ENCODE measurements around the gene THY1.
A peak's percentile ranks its signal among the peaks of the same experiment; 100 is the strongest.
"Not testable (repeated sequence)": the region's sequence is repeated elsewhere in the genome, so short reads cannot be mapped to it uniquely, and the experiment has no call there.

THY1 gene

GRCh38 chr11:119455708-119456107 lies 32.7 kb upstream of the THY1 start:
- not testable (repeated sequence) for H3K4me1 ChIP-seq (ENCODE audit: control insufficient read depth, insufficient read depth, low read length); H3K9ac ChIP-seq (ENCODE audit: low read length in 2 of 2); H3K9me3 ChIP-seq (ENCODE audit: control insufficient read depth in 2 of 2, low read length in 2 of 2); H3K27me3 ChIP-seq (ENCODE audit: control insufficient read depth in 1 of 2, insufficient read depth in 2 of 2, low read length in 2 of 2); H3K4me3 ChIP-seq (ENCODE audit: low read length in 2 of 2); H3K36me3 ChIP-seq (ENCODE audit: control insufficient read depth in 2 of 2, insufficient read depth in 2 of 2, low read length in 2 of 2); H3K27ac ChIP-seq (ENCODE audit: low read length)

- H3K9ac ChIP-seq (ENCODE audit: low read length in 2 of 2); H3K27ac ChIP-seq (ENCODE audit: low read length); H3K36me3 ChIP-seq (ENCODE audit: control insufficient read depth in 2 of 2, insufficient read depth in 2 of 2, low read length in 2 of 2); H3K27me3 ChIP-seq (ENCODE audit: control insufficient read depth in 1 of 2, insufficient read depth in 2 of 2, low read length in 2 of 2); H3K4me3 ChIP-seq (ENCODE audit: low read length in 2 of 2); H3K4me1 ChIP-seq (ENCODE audit: control insufficient read depth, insufficient read depth, low read length); H3K9me3 ChIP-seq (ENCODE audit: control insufficient read depth in 2 of 2, low read length in 2 of 2): not testable (repeated sequence)
Observed at GRCh38 chr11:119455241-119455640, 32.3 kb upstream of the THY1 start.

- H3K9me3 ChIP-seq (ENCODE audit: control insufficient read depth in 2 of 2, low read length in 2 of 2), result no peaks in the 10 kb centered on the region
- H3K4me1 ChIP-seq (ENCODE audit: control insufficient read depth, insufficient read depth, low read length), result no peaks in the 10 kb centered on the region
- no peaks in the 10 kb centered on the region for H3K27me3 ChIP-seq (ENCODE audit: control insufficient read depth in 1 of 2, insufficient read depth in 2 of 2, low read length in 2 of 2)
- H3K36me3 ChIP-seq (ENCODE audit: control insufficient read depth in 2 of 2, insufficient read depth in 2 of 2, low read length in 2 of 2), result no peaks in the 10 kb centered on the region
- no peak overlapping the region for H3K4me3 ChIP-seq (ENCODE audit: low read length in 2 of 2)
- H3K9ac ChIP-seq (ENCODE audit: low read length in 2 of 2), result no peak overlapping the region
- no peak overlapping the region for H3K27ac ChIP-seq (ENCODE audit: low read length)
Observed at GRCh38 chr11:119453881-119454280, 30.9 kb upstream of the THY1 start.

- Histone ChIP-seq H3K9me3 (ENCODE audit: control insufficient read depth in 2 of 2, low read length in 2 of 2) (no peaks in the 10 kb centered on the region), H3K36me3 (ENCODE audit: control insufficient read depth in 2 of 2, insufficient read depth in 2 of 2, low read length in 2 of 2) (no peaks in the 10 kb centered on the region), H3K4me3 (ENCODE audit: low read length in 2 of 2) (no peak overlapping the region), H3K27ac (ENCODE audit: low read length) (no peak overlapping the region), H3K27me3 (ENCODE audit: control insufficient read depth in 1 of 2, insufficient read depth in 2 of 2, low read length in 2 of 2) (no peaks in the 10 kb centered on the region), H3K9ac (ENCODE audit: low read length in 2 of 2) (no peak overlapping the region), H3K4me1 (ENCODE audit: control insufficient read depth, insufficient read depth, low read length) (no peaks in the 10 kb centered on the region)
Observed at GRCh38 chr11:119450590-119451326, 27.8 kb upstream of the THY1 start.

- Histone ChIP-seq H3K27me3 (ENCODE audit: control insufficient read depth in 1 of 2, insufficient read depth in 2 of 2, low read length in 2 of 2) (no peaks in the 10 kb centered on the region), H3K9ac (ENCODE audit: low read length in 2 of 2) (no peak overlapping the region), H3K4me3 (ENCODE audit: low read length in 2 of 2) (no peak overlapping the region), H3K27ac (ENCODE audit: low read length) (no peak overlapping the region), H3K36me3 (ENCODE audit: control insufficient read depth in 2 of 2, insufficient read depth in 2 of 2, low read length in 2 of 2) (no peaks in the 10 kb centered on the region), H3K9me3 (ENCODE audit: control insufficient read depth in 2 of 2, low read length in 2 of 2) (no peaks in the 10 kb centered on the region), H3K4me1 (ENCODE audit: control insufficient read depth, insufficient read depth, low read length) (peaks cover 3% of the 10 kb centered on the region)
Observed at GRCh38 chr11:119449498-119449897, 26.5 kb upstream of the THY1 start.

- Histone ChIP-seq H3K9me3 (ENCODE audit: control insufficient read depth in 2 of 2, low read length in 2 of 2) (no peaks in the 10 kb centered on the region), H3K36me3 (ENCODE audit: control insufficient read depth in 2 of 2, insufficient read depth in 2 of 2, low read length in 2 of 2) (no peaks in the 10 kb centered on the region), H3K27ac (ENCODE audit: low read length) (no peak overlapping the region), H3K4me1 (ENCODE audit: control insufficient read depth, insufficient read depth, low read length) (peaks cover 3% of the 10 kb centered on the region), H3K27me3 (ENCODE audit: control insufficient read depth in 1 of 2, insufficient read depth in 2 of 2, low read length in 2 of 2) (no peaks in the 10 kb centered on the region), H3K4me3 (ENCODE audit: low read length in 2 of 2) (no peak overlapping the region), H3K9ac (ENCODE audit: low read length in 2 of 2) (no peak overlapping the region)
Observed at GRCh38 chr11:119448380-119448779, 25.4 kb upstream of the THY1 start.

- H3K9ac ChIP-seq (ENCODE audit: low read length in 2 of 2), result no peak overlapping the region
- H3K9me3 ChIP-seq (ENCODE audit: control insufficient read depth in 2 of 2, low read length in 2 of 2), result no peaks in the 10 kb centered on the region
- no peaks in the 10 kb centered on the region for H3K36me3 ChIP-seq (ENCODE audit: control insufficient read depth in 2 of 2, insufficient read depth in 2 of 2, low read length in 2 of 2)
- H3K27me3 ChIP-seq (ENCODE audit: control insufficient read depth in 1 of 2, insufficient read depth in 2 of 2, low read length in 2 of 2), result no peaks in the 10 kb centered on the region
- H3K27ac ChIP-seq (ENCODE audit: low read length), result no peak overlapping the region
- H3K4me1 ChIP-seq (ENCODE audit: control insufficient read depth, insufficient read depth, low read length), result peaks cover 3% of the 10 kb centered on the region
- no peak overlapping the region for H3K4me3 ChIP-seq (ENCODE audit: low read length in 2 of 2)
Observed at GRCh38 chr11:119447664-119448242, 24.8 kb upstream of the THY1 start.

GRCh38 chr11:119446871-119447663 lies 24.1 kb upstream of the THY1 start:
- no peaks in the 10 kb centered on the region for H3K36me3 ChIP-seq (ENCODE audit: control insufficient read depth in 2 of 2, insufficient read depth in 2 of 2, low read length in 2 of 2)
- H3K27ac ChIP-seq (ENCODE audit: low read length), result no peak overlapping the region
- H3K9me3 ChIP-seq (ENCODE audit: control insufficient read depth in 2 of 2, low read length in 2 of 2), result no peaks in the 10 kb centered on the region
- no peak overlapping the region for H3K4me3 ChIP-seq (ENCODE audit: low read length in 2 of 2)
- no peak overlapping the region for H3K9ac ChIP-seq (ENCODE audit: low read length in 2 of 2)
- peaks cover 3% of the 10 kb centered on the region for H3K4me1 ChIP-seq (ENCODE audit: control insufficient read depth, insufficient read depth, low read length)
- no peaks in the 10 kb centered on the region for H3K27me3 ChIP-seq (ENCODE audit: control insufficient read depth in 1 of 2, insufficient read depth in 2 of 2, low read length in 2 of 2)

- no peak overlapping the region for H3K27ac ChIP-seq (ENCODE audit: low read length)
- H3K4me1 ChIP-seq (ENCODE audit: control insufficient read depth, insufficient read depth, low read length), result peaks cover 3% of the 10 kb centered on the region
- H3K27me3 ChIP-seq (ENCODE audit: control insufficient read depth in 1 of 2, insufficient read depth in 2 of 2, low read length in 2 of 2), result no peaks in the 10 kb centered on the region
- no peak overlapping the region for H3K9ac ChIP-seq (ENCODE audit: low read length in 2 of 2)
- no peak overlapping the region for H3K4me3 ChIP-seq (ENCODE audit: low read length in 2 of 2)
- no peaks in the 10 kb centered on the region for H3K9me3 ChIP-seq (ENCODE audit: control insufficient read depth in 2 of 2, low read length in 2 of 2)
- no peaks in the 10 kb centered on the region for H3K36me3 ChIP-seq (ENCODE audit: control insufficient read depth in 2 of 2, insufficient read depth in 2 of 2, low read length in 2 of 2)
Observed at GRCh38 chr11:119446434-119446833, 23.5 kb upstream of the THY1 start.

GRCh38 chr11:119445850-119446249 lies 22.9 kb upstream of the THY1 start:
- Histone ChIP-seq H3K4me1 (ENCODE audit: control insufficient read depth, insufficient read depth, low read length) (peaks cover 3% of the 10 kb centered on the region), H3K27ac (ENCODE audit: low read length) (no peak overlapping the region)

GRCh38 chr11:119445379-119445778 lies 22.4 kb upstream of the THY1 start:
- H3K36me3 ChIP-seq (ENCODE audit: control insufficient read depth in 2 of 2, insufficient read depth in 2 of 2, low read length in 2 of 2), result no peaks in the 10 kb centered on the region
- H3K27ac ChIP-seq (ENCODE audit: low read length), result no peak overlapping the region
- no peaks in the 10 kb centered on the region for H3K27me3 ChIP-seq (ENCODE audit: control insufficient read depth in 1 of 2, insufficient read depth in 2 of 2, low read length in 2 of 2)
- no peaks in the 10 kb centered on the region for H3K9me3 ChIP-seq (ENCODE audit: control insufficient read depth in 2 of 2, low read length in 2 of 2)
- H3K4me3 ChIP-seq (ENCODE audit: low read length in 2 of 2), result peak overlapping the region in 1 of 2 donors; percentile 9
- H3K4me1 ChIP-seq (ENCODE audit: control insufficient read depth, insufficient read depth, low read length), result peaks cover 3% of the 10 kb centered on the region
- H3K9ac ChIP-seq (ENCODE audit: low read length in 2 of 2), result no peak overlapping the region

More at GRCh38 chr11:119445850-119446249, 22.9 kb upstream of the THY1 start:
- H3K9ac ChIP-seq (ENCODE audit: low read length in 2 of 2), result no peak overlapping the region
- H3K9me3 ChIP-seq (ENCODE audit: control insufficient read depth in 2 of 2, low read length in 2 of 2), result no peaks in the 10 kb centered on the region
- no peaks in the 10 kb centered on the region for H3K27me3 ChIP-seq (ENCODE audit: control insufficient read depth in 1 of 2, insufficient read depth in 2 of 2, low read length in 2 of 2)
- H3K4me3 ChIP-seq (ENCODE audit: low read length in 2 of 2), result peak overlapping the region in 1 of 2 donors; percentile 9
- no peaks in the 10 kb centered on the region for H3K36me3 ChIP-seq (ENCODE audit: control insufficient read depth in 2 of 2, insufficient read depth in 2 of 2, low read length in 2 of 2)

All from stomach smooth muscle (tissue), 2 donors.